Mucosa of stomach (tissue), 1 donor: ENCODE measurements around the gene SPAG16.

Experiments used
- H3K27me3 ChIP-seq: one replicate; pipeline ENCODE4 v1.7.0; 2013; ENCODE audit warnings: mild to moderate bottlenecking, low read length; ENCODE audit not compliant: control insufficient read depth, insufficient read depth
- H3K36me3 ChIP-seq: one replicate; pipeline ENCODE4 v1.7.0; 2013; ENCODE audit warnings: low read length; ENCODE audit not compliant: control insufficient read depth, insufficient read depth
- H3K4me1 ChIP-seq: one replicate; pipeline ENCODE4 v1.7.0; 2013; ENCODE audit warnings: mild to moderate bottlenecking, low read length; ENCODE audit not compliant: control insufficient read depth, insufficient read depth
- H3K4me3 ChIP-seq: one replicate; pipeline ENCODE4 v1.7.0; 2013; ENCODE audit warnings: low read length
- H3K9ac ChIP-seq: one replicate; pipeline ENCODE4 v1.7.0; 2013; ENCODE audit warnings: mild to moderate bottlenecking, low read length, moderate library complexity
- H3K9me3 ChIP-seq: one replicate; pipeline ENCODE4 v1.7.0; 2013; ENCODE audit warnings: mild to moderate bottlenecking, low read length, moderate library complexity; ENCODE audit not compliant: control insufficient read depth
- donor health status: Pancreatic carcinoma.

Gene SPAG16

DNA sequence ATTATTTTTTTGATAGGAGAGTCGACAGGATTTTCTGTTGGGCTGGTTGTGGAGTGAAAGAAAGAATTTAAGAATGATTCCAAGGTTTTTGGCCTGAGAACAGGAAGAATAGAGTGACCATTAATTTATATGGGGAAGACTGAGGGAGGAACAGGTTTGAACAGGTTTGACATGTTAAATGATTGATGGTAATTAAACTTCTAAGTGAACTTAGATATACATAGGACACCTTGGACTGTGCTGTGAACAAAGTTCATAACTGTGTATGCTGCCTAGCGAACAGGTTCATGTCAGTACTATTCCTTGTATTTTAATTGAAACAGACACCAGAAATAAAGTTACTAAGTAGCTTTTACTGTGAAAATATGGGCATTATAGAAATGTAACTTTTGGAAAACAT lies 212.0 kb downstream of the SPAG16 start:
- Histone ChIP-seq H3K9ac (no peak overlapping the region), H3K4me3 (peak overlapping the region; percentile 7), H3K9me3 (no peaks in the 10 kb centered on the region), H3K4me1 (peaks cover 8% of the 10 kb centered on the region), H3K36me3 (no peaks in the 10 kb centered on the region), H3K27me3 (no peaks in the 10 kb centered on the region)

GRCh38 chr2:213500881-213501280 lies 216.6 kb downstream of the SPAG16 start:
- Histone ChIP-seq H3K36me3 (no peaks in the 10 kb centered on the region), H3K9me3 (no peaks in the 10 kb centered on the region), H3K4me1 (peaks cover 3% of the 10 kb centered on the region), H3K9ac (no peak overlapping the region), H3K27me3 (no peaks in the 10 kb centered on the region), H3K4me3 (no peak overlapping the region)

DNA sequence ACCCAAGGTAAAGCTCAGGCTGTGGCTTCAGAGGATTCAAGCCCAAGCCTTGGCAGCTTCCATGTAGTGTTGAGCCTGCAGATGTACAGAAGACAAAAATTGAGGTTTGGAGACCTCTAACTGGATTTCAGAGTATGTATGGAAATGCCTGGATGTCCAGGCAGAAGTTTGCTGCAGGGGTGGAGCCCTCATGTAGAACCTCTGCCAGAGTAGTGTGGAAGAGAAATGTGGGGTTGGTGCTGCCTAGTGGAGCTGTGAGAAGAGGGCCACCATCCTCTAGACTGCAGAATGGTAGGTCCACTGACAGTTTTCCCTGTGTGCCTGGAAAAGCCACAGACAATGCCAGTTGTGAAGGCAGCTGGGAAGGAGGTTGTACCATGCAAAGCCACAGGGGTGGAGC lies 239.9 kb downstream of the SPAG16 start:
- Histone ChIP-seq H3K36me3 (no peaks in the 10 kb centered on the region), H3K9ac (no peak overlapping the region), H3K4me1 (no peaks in the 10 kb centered on the region), H3K9me3 (peaks cover 10% of the 10 kb centered on the region), H3K27me3 (no peaks in the 10 kb centered on the region), H3K4me3 (no peak overlapping the region)

DNA sequence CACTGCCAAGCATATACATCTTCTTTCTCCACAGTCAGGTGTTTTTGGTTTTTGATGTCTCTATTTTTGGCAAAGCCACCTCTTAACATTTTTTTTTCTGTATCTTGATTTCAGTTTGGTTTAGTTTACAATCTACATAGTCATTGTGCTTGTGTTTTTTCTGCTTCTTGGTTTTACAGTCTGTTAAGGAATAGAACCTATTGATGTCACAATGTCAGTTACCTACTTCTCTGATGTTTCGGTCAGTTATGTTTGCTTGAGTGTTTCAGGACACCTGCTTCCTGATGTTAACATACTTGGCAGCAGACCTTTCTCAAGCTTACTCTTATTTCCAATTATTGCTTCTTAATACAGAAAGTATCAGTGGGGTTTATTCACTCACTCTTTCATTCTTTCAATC lies 253.3 kb downstream of the SPAG16 start:
- Histone ChIP-seq H3K4me1 (no peaks in the 10 kb centered on the region), H3K4me3 (no peak overlapping the region), H3K9ac (no peak overlapping the region)

DNA sequence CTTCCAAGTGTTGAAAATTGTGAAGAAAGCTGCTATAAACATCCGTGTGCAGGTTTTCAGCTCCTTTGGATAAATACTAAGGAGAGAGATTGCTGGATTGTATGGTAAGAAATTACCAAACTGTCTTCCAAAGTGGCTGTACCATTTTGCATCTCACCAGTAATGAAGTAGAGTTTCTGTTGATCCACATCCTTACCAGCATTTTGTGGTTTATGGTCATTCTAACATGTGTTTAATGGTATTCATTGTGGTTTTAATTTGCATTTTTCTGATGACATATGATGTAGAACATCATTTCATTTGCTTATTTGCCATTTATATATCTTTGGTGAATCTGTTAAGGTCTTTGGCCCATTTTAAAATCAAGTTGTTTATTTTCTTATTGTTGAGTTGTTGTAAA lies 260.7 kb downstream of the SPAG16 start:
- H3K4me3 ChIP-seq: no peak overlapping the region
- H3K4me1 ChIP-seq: no peaks in the 10 kb centered on the region
- no peaks in the 10 kb centered on the region for H3K36me3 ChIP-seq
- no peaks in the 10 kb centered on the region for H3K9me3 ChIP-seq
- H3K27me3 ChIP-seq: no peaks in the 10 kb centered on the region
- H3K9ac ChIP-seq: no peak overlapping the region

More for the DNA sequence above, 253.3 kb downstream of the SPAG16 start:
- Histone ChIP-seq H3K36me3 (no peaks in the 10 kb centered on the region), H3K27me3 (no peaks in the 10 kb centered on the region), H3K9me3 (no peaks in the 10 kb centered on the region)

GRCh38 chr2:213545481-213545880 lies 261.2 kb downstream of the SPAG16 start:
- Histone ChIP-seq H3K4me3 (no peak overlapping the region), H3K4me1 (no peaks in the 10 kb centered on the region), H3K36me3 (no peaks in the 10 kb centered on the region), H3K9ac (no peak overlapping the region), H3K9me3 (no peaks in the 10 kb centered on the region), H3K27me3 (no peaks in the 10 kb centered on the region)

- H3K36me3 ChIP-seq: no peaks in the 10 kb centered on the region
- no peak overlapping the region for H3K4me3 ChIP-seq
- no peak overlapping the region for H3K9ac ChIP-seq
- H3K4me1 ChIP-seq: no peaks in the 10 kb centered on the region
- no peaks in the 10 kb centered on the region for H3K9me3 ChIP-seq
- H3K27me3 ChIP-seq: no peaks in the 10 kb centered on the region
These were observed 261.8 kb downstream of the SPAG16 start for GRCh38 chr2:213545964-213546475.

GRCh38 chr2:213551526-213551925 lies 267.3 kb downstream of the SPAG16 start:
- Histone ChIP-seq H3K27me3 (no peaks in the 10 kb centered on the region), H3K4me3 (no peak overlapping the region), H3K9me3 (no peaks in the 10 kb centered on the region), H3K4me1 (no peaks in the 10 kb centered on the region), H3K9ac (no peak overlapping the region), H3K36me3 (no peaks in the 10 kb centered on the region)

GRCh38 chr2:213559053-213559452 lies 274.8 kb downstream of the SPAG16 start:
- H3K4me3 ChIP-seq: no peak overlapping the region
- no peaks in the 10 kb centered on the region for H3K9me3 ChIP-seq
- H3K9ac ChIP-seq: no peak overlapping the region
- no peaks in the 10 kb centered on the region for H3K27me3 ChIP-seq
- H3K4me1 ChIP-seq: no peaks in the 10 kb centered on the region
- no peaks in the 10 kb centered on the region for H3K36me3 ChIP-seq

DNA sequence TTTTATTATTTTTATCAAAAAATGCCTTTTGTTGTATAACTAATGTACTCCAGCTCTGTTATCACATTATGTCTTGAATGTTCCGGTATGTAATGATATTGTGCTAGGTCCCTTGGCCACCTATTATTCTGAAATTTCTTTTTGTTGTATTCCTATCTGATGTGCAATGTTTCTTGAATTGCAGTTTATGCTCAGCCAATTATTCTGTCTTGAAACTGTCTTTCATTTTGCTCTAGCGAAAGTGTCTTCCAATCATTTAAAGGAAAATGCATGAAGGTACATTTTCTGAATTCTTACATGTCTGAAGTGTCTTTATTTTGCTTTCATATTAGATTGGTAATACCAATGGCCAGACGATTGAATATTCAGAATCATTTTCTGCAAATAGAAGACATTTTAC lies 277.5 kb downstream of the SPAG16 start:
- H3K27me3 ChIP-seq: no peaks in the 10 kb centered on the region
- no peaks in the 10 kb centered on the region for H3K9me3 ChIP-seq
- no peaks in the 10 kb centered on the region for H3K4me1 ChIP-seq
- no peaks in the 10 kb centered on the region for H3K36me3 ChIP-seq
- no peak overlapping the region for H3K9ac ChIP-seq
- no peak overlapping the region for H3K4me3 ChIP-seq

DNA sequence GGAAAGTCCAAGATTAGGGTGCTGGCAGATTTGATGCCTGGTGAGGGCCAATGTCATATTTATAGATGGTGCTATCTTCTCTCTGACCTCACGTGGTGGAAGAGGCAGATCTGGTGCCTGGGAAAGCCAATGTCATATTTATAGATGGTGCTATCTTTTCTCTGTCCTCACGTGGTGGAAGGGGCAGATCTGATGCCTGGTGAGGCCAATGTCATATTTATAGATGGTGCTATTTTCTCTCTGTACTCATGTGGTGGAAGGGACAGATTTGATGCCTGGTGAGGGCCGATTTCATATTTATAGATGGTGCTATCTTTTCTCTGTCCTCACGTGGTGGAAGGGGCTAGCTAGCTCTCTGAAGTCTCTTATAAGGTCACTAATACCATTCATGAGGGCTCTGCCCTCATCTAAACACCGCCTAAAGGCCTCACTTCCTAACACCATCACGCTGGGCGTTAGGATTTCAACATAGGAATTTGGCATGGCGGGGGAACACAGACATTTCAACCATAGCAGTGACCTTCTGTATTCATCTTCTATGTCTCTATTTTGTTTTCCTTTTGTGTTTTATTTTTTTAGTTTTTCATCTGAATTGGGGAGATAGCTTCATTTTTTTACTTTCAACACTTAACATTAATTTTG lies 278.4 kb downstream of the SPAG16 start:
- Histone ChIP-seq H3K36me3 (no peaks in the 10 kb centered on the region), H3K9ac (no peak overlapping the region), H3K4me1 (no peaks in the 10 kb centered on the region), H3K27me3 (no peaks in the 10 kb centered on the region), H3K9me3 (no peaks in the 10 kb centered on the region), H3K4me3 (no peak overlapping the region)

DNA sequence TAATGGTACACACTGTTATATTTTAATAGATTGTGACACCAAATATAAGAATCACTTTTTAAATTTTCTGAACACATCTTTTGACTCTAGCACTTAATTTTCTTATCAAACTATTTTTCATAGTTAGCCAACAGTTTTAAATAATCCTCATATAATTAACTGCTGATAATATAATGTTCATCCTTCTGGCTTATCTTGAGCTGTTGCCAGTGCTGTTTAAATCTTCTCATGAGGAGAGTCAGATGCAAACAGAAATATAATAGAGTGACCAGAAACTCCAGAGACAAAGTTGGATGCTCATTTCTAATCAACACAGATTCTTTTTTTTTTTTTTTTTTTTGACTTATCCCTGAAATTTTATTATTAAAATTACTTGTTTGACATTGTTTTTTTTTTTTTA lies 282.6 kb downstream of the SPAG16 start:
- Histone ChIP-seq H3K4me1 (no peaks in the 10 kb centered on the region), H3K4me3 (no peak overlapping the region), H3K9ac (no peak overlapping the region), H3K9me3 (no peaks in the 10 kb centered on the region), H3K27me3 (no peaks in the 10 kb centered on the region), H3K36me3 (no peaks in the 10 kb centered on the region)
